Panc1 (cell line): ENCODE results near the gene NOS1. TPM values are rescaled to one million over a fixed set of nuclear protein-coding genes. Genes with fewer than 3 reads are reported as not detected.

ENCODE experiments used
- ATAC-seq: fragments of 200-7000 bp; cut with Tn5 transposase; 2 replicates; pipeline ENCODE4 v1.9.1; 2020; ENCODE audit warnings: mild to moderate bottlenecking, moderate library complexity
- BruUV-seq: library from RNA; stranded (reverse); fragments of 400-500 nt; replicated peaks from 2 replicates; lab custom pipeline; 2021; lab: Mats Ljungman, UMichigan
- CTCF ChIA-PET: fragments of 300-600 bp; sonication (Branson Sonifier 250); formaldehyde crosslinking; loops from one replicate; lab custom pipeline; 2022; ENCODE audit warnings: antibody characterized with exemption; lab: Charles Lee
- POLR2A ChIA-PET: fragments of 300-600 bp; sonication (Branson Sonifier 250); formaldehyde crosslinking; loops from one replicate; lab custom pipeline; 2022; ENCODE audit warnings: antibody characterized with exemption; lab: Charles Lee
- DNase-seq: peaks from one replicate; pipeline ENCODE4 v3.0.0-alpha.2; 2010; ENCODE audit warnings: low read depth, low spot score
- H3K27ac ChIP-seq: 2 replicates; pipeline ENCODE4 v1.5.1; 2011; ENCODE audit warnings: mild to moderate bottlenecking, low read length, inconsistent platforms
- H3K27me3 ChIP-seq: fragments of 200-500 bp; sonication (Bioruptor generic); 2 replicates; pipeline ENCODE4 v1.6.0; 2014; ENCODE audit warnings: low read length, inconsistent platforms; ENCODE audit not compliant: control insufficient read depth, insufficient read depth
- H3K36me3 ChIP-seq: fragments of 200-500 bp; sonication (Bioruptor generic); 2 replicates; pipeline ENCODE4 v1.5.1; 2014; ENCODE audit warnings: inconsistent platforms, mild to moderate bottlenecking, low read length, moderate library complexity; ENCODE audit not compliant: control insufficient read depth, insufficient read depth
- H3K4me1 ChIP-seq: 2 replicates; pipeline ENCODE4 v1.5.1; 2011; ENCODE audit warnings: inconsistent platforms, mild to moderate bottlenecking, low read length, moderate library complexity; ENCODE audit not compliant: control insufficient read depth, insufficient read depth
- H3K4me3 ChIP-seq, 2 experiments: 2 replicates each; pipeline ENCODE4 v1.5.1; 2011 to 2012; ENCODE audit warnings: low read depth in 2 of 2, low read length in 2 of 2, mild to moderate bottlenecking in 2 of 2, inconsistent platforms in 1 of 2, moderate library complexity in 1 of 2
- H3K9me3 ChIP-seq: fragments of 200-500 bp; sonication (Bioruptor generic); 2 replicates; pipeline ENCODE4 v1.5.1; 2014; ENCODE audit warnings: low read depth, mild to moderate bottlenecking, inconsistent platforms, low read length, moderate library complexity; ENCODE audit not compliant: control insufficient read depth, insufficient read depth
- POLR2AphosphoS5 ChIP-seq: IDR thresholded peaks from 2 replicates; pipeline ENCODE4 v1.6.1; 2012; ENCODE audit warnings: mild to moderate bottlenecking, low read depth, low read length, moderate library complexity
- SIN3A ChIP-seq: IDR thresholded peaks from 2 replicates; pipeline ENCODE4 v1.6.1; 2012; ENCODE audit warnings: low read depth, mild to moderate bottlenecking, low read length, moderate library complexity, borderline replicate concordance; ENCODE audit not compliant: insufficient read depth
- TCF7L2 ChIP-seq: IDR thresholded peaks from 2 replicates; pipeline ENCODE4 v1.6.1; 2011; ENCODE audit warnings: mild to moderate bottlenecking, low read depth, low read length, inconsistent platforms
- in situ Hi-C: cut with HindIII; loops from 2 replicates; pipeline ENCODE4 v1.10.0; 2016; ENCODE audit warnings: low sequenced_read_pairs, low pct_unique_long_range_greater_than_20kb
- intact Hi-C: fragments of 100-400 bp; cut with micrococcal nuclease; formaldehyde crosslinking; loops from one replicate; pipeline ENCODE4 v1.10.0; 2022; ENCODE audit not compliant: unreplicated experiment
- total RNA-seq: library from RNA; stranded (reverse); gene quantifications from one replicate; pipeline ENCODE4 v1.2.1, GENCODE V29; 2021; ENCODE audit not compliant: unreplicated experiment
- TF ChIP-seq, protein P1 (sequence below): fragments of 450-650 bp; IDR thresholded peaks from 2 replicates; pipeline ENCODE4 v1.5.1; 2017; ENCODE audit warnings: mild to moderate bottlenecking
- TF ChIP-seq, protein P2 (sequence below), 2 experiments: IDR thresholded peaks; 2 replicates each; pipeline ENCODE4 v1.6.1; 2011 to 2012; ENCODE audit warnings: low read depth in 2 of 2, control low read depth in 1 of 2, low read length in 1 of 2, mild to moderate bottlenecking in 1 of 2, moderate library complexity in 1 of 2; ENCODE audit not compliant: insufficient read depth in 1 of 2

NOS1 gene
- total RNA-seq, 1 experiment from 2014 or later = 0.03 TPM

DNA sequence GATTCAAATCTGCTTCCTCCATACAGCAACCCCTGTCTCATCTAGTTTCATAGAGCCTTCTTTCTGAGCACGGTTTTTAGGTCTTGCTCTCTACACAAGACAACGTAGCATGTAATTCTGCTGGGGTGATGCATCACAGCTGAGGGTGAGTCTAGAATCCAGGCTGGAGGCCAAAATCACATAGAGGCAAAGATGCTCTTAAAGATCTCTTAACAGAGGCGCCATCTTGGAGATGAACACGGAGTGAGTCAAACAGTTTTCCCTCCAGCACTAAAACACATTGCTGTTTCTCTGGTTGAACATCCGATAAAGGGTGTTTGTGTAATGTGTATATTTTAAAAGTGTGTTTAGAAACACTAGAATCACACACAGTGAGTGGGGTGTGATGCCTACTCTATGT, 78.9 kb downstream of the NOS1 start:
- H3K9me3 ChIP-seq = no peaks in the 10 kb centered on the region
- ChIA-PET CTCF (no interaction called here), POLR2A (no interaction called here)
- no peaks in the 10 kb centered on the region; the same call in 1 of the 2 replicates for H3K27me3 ChIP-seq
- in situ Hi-C loops = no loop called here
- TF ChIP-seq POLR2AphosphoS5 (no peak), TCF7L2 (no peak), SIN3A (no peak)
- TF ChIP-seq, protein P1, sequence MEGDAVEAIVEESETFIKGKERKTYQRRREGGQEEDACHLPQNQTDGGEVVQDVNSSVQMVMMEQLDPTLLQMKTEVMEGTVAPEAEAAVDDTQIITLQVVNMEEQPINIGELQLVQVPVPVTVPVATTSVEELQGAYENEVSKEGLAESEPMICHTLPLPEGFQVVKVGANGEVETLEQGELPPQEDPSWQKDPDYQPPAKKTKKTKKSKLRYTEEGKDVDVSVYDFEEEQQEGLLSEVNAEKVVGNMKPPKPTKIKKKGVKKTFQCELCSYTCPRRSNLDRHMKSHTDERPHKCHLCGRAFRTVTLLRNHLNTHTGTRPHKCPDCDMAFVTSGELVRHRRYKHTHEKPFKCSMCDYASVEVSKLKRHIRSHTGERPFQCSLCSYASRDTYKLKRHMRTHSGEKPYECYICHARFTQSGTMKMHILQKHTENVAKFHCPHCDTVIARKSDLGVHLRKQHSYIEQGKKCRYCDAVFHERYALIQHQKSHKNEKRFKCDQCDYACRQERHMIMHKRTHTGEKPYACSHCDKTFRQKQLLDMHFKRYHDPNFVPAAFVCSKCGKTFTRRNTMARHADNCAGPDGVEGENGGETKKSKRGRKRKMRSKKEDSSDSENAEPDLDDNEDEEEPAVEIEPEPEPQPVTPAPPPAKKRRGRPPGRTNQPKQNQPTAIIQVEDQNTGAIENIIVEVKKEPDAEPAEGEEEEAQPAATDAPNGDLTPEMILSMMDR = no peak
- TF ChIP-seq, protein P2, sequence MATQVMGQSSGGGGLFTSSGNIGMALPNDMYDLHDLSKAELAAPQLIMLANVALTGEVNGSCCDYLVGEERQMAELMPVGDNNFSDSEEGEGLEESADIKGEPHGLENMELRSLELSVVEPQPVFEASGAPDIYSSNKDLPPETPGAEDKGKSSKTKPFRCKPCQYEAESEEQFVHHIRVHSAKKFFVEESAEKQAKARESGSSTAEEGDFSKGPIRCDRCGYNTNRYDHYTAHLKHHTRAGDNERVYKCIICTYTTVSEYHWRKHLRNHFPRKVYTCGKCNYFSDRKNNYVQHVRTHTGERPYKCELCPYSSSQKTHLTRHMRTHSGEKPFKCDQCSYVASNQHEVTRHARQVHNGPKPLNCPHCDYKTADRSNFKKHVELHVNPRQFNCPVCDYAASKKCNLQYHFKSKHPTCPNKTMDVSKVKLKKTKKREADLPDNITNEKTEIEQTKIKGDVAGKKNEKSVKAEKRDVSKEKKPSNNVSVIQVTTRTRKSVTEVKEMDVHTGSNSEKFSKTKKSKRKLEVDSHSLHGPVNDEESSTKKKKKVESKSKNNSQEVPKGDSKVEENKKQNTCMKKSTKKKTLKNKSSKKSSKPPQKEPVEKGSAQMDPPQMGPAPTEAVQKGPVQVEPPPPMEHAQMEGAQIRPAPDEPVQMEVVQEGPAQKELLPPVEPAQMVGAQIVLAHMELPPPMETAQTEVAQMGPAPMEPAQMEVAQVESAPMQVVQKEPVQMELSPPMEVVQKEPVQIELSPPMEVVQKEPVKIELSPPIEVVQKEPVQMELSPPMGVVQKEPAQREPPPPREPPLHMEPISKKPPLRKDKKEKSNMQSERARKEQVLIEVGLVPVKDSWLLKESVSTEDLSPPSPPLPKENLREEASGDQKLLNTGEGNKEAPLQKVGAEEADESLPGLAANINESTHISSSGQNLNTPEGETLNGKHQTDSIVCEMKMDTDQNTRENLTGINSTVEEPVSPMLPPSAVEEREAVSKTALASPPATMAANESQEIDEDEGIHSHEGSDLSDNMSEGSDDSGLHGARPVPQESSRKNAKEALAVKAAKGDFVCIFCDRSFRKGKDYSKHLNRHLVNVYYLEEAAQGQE (IDR thresholded peaks at IDR 0.05; ENCODE audit: insufficient read depth in 1 of 2, low read depth in 2 of 2, low read length in 1 of 2) = no peak
- no peak for ATAC-seq
- H3K36me3 ChIP-seq = no peaks in the 10 kb centered on the region
- intact Hi-C loops = no loop called here
- no peak for DNase-seq
- H3K4me3 ChIP-seq = no peak overlapping the region
- no peaks in the 10 kb centered on the region for H3K4me1 ChIP-seq
- no peak overlapping the region for H3K27ac ChIP-seq
- no TSS peak for BruUV-seq

DNA sequence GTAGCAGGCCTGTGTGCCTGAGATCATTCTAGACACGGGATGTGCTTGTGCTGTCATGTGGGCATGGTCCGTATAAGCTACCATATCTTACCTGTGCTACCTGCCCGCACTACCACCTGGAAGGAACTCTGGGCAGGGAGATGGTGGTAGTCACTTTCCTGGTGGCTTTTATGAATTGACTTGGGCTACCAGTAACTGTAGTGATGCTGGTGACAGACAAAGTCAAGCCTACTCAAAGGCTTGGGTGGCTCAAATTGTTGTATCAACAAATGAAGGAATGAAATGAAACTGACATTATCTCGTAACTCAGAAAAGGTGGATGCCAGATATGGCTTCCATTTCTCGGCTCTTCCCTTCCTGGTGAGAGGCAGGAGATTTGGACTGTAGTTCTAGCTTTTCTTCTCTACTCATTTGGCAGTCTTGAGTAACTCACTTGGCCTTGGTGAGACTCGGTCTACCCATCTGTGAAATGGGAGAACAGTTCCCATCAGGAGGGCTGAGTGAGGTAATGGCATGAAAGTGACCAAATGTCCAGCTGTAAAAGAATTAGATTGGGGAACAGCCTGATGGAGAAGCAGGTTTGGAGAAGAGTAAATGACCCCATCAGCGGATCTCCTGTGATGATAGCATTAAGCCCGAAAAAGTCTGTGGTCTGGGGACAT, 81.3 kb downstream of the NOS1 start:
- no TSS peak for BruUV-seq
- in situ Hi-C loops = no loop called here
- ChIA-PET POLR2A (no interaction called here), CTCF (no interaction called here)
- TF ChIP-seq POLR2AphosphoS5 (no peak), SIN3A (no peak), TCF7L2 (no peak)
- TF ChIP-seq, protein P2 (IDR thresholded peaks at IDR 0.05; ENCODE audit: insufficient read depth in 1 of 2, low read depth in 2 of 2, low read length in 1 of 2) = no peak
- TF ChIP-seq, protein P1 = no peak
- Histone ChIP-seq H3K9me3 (no peaks in the 10 kb centered on the region), H3K27ac (no peak overlapping the region), H3K36me3 (no peaks in the 10 kb centered on the region), H3K4me1 (no peaks in the 10 kb centered on the region), H3K4me3 (no peak overlapping the region), H3K27me3 (no peaks in the 10 kb centered on the region; the same call in 1 of the 2 replicates)
- intact Hi-C loops = no loop called here
- DNase-seq = no peak
- no peak for ATAC-seq
